Suppressor macrophage treated with lipopolysaccharide for 1 hour (primary cell): Measurements from ENCODE around the gene PERCC1.

ENCODE experiments used
- DNase-seq, 3 donors: peaks; one replicate each; pipeline ENCODE4 v3.0.0-alpha.2; 2020 to 2022

PERCC1 gene

GRCh38 chr16:1413684-1414531 lies 17.0 kb upstream of the PERCC1 start:
- DNase-seq = peak; percentile 67 to 86 (median 69)

GRCh38 chr16:1414532-1415260 lies 16.2 kb upstream of the PERCC1 start, which contains the start of gene UNKL:
TSS of gene UNKL (minus strand) at chr16:1414704. CDS start at chr16:1414691, 13 bp downstream.
- DNase-seq = peak; percentile 76 to 91 (median 78)

DNA sequence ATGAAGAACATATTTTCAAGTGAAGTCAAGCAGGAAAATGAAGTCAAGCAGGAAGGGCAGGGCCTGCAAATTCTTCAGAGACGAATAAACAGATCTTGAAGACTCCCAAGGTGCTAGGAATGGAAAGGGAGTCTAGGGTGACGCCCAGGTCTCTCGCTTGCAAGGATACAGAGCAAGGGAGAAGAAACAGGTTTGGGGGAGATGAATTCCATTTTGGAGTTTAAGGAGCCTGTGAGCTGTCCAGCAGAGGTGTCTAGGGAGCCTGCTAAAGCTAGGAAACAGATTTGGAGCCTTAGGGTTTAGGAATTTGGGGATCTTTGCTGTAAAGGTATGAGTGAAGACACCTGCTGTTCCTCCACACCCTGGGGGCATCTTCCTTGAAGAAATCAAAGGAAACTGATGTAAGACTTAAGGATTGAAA lies 14.3 kb upstream of the PERCC1 start:
- DNase-seq = no peak

- no peak for DNase-seq
Measured at GRCh38 chr16:1420111-1420539, 10.8 kb upstream of the PERCC1 start.

DNA sequence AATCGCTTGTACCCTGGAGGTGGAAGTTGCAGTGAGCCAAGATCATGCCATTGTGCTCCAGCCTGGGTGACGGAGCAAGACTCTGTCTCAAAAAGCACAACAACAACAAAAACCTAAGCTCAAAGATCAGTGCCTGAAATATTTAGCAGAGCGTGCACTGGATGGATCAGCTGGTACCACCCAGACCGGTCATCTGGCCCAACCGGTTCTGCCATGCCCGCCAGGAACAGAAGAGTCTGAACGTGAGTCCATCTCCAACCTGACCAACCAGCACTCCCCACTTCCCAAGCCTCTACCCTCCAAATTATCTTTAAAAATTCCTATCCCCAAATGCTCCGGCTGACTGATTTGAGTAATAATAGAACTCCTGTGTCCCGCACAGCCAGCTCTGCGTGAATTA lies 8.8 kb upstream of the PERCC1 start:
- no peak for DNase-seq

DNA sequence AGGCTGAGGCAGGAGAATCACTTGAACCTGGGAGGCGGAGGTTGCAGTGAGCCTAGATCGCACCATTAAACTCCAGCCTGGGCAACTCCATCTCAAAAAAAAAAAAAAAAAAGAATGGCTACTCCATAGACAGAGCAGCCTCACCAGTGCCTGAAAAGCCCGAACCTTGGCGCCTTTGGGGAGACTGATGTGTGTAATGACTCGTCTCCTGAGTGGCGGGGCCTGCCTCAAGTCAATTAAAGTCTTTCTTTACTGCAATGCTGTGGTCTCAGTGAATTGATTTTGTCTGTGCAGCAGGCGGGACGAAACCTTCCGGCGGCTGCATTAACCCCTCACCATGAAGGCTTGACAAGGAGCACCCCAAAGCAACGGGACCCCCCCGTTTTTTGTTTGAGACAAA lies 6.8 kb upstream of the PERCC1 start:
- no peak for DNase-seq

DNA sequence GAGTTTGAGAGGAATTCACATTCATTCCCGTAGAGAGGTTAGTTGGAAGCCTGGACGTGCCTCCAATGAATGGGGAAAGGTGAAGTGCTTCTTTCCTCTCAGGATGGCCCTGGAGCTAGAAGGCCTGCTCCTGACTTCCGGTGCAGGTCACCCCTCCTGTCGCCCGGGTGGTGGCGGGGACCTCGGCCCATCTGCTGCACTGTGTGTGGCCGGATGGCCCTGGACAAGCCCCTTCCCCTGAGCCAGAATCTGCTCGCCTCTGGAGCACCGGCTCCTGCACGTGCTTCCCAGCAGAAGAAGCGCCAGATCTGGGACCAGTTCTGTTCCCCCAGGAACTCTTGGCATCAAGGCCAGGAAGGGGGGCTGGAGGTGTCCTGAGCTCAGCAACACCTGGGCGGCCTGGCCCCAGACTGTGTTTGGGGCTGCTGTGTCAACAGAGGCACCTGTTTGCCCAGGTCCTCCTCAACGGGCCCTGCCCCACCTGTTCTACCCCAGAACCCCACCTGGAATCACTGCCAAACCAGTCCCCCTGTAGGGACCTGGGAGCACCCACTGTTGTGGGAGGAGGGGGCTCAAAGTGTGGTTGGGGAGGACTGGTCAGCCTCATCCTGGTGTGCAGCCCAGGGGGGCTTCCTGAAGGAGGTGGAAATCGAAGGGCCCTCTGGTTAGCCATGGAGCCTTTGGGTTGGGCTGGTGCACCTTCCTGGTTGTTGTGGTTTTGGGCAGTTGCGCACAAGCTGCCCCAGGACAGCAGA lies 5.1 kb upstream of the PERCC1 start:
- no peak for DNase-seq

DNA sequence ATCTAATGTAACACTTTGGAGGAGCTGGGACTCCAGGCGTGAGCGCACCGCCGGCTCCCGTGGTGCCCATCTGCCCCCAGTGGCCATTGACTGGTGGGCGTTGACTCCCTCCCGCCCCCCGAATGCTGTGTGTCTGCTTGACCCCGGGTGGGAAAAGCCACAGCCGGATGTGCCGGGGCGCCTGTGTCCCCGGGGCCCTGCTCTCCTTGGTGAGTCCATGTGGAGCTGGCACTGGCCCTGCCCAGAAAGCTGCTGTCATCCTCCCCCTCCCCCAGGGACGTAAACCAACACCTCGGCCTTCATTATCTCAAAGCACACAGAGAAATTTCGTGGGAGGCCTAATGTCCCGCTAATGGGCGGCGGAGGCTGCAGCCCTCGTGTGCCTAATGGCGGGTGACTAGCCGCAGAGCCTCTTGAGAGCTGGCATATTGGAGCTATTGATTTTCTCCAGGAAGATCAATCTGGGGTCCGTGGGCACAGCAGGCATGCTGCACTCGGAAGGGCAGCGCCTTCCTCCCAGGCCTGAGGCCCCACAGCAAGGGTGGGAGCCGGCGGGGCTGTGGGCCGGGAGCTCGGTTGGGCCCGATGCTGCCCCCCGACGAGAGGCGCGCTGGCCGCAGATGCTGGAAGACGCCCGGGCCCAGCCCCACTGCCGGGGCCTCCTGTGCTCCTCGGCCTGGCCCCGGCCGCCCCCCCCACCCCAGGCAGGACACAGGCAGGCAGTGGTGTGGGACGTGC lies 4.0 kb upstream of the PERCC1 start:
- no peak for DNase-seq

DNA sequence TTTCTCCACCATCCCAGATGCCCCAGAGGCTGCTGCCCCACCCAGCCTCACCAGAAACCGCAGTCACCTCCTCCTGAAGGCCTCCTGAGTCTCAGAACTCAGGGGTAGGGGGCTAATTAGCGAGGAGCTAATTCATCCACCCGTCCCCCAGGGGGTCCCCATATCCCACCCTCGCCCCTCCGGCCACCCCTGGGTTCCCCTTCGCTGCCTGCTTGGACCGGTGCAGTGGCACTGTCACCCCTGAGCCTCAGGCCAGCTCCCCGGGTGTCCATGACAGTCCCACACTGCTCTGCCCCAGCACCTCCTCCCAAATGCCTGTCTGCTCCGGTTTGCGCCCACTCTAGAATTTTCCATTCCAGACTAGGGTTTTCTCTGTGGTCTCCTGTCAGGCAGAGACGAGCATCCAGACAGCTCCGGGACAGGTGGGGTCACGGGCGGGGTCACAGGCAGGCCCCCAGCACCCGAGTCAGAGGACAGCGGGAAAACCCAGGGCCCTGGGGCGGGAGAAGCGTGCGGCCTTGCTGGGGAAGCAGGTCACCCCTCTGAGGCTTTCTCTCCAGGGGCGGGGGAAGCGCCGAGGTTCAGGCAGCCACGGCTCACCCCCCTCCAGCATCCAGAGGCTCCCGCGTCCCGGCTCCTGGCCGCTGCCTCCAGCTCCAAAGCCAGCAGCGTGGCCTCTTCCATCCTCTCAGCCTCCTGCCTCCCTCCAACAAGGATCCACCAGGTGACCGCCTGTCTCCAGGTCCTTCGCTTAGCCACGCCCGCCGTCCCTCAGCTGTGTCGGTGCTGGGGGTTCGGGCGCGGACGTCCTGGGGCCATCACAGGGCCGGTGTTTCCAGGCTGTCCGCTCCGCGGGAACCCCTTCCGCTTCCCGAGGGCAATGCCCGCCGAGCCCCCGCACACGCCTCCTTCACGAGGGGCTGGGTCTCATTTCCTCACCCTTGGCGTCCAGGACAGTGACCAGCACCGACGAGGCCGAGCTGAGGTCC lies 3.1 kb upstream of the PERCC1 start:
- no peak for DNase-seq

DNA sequence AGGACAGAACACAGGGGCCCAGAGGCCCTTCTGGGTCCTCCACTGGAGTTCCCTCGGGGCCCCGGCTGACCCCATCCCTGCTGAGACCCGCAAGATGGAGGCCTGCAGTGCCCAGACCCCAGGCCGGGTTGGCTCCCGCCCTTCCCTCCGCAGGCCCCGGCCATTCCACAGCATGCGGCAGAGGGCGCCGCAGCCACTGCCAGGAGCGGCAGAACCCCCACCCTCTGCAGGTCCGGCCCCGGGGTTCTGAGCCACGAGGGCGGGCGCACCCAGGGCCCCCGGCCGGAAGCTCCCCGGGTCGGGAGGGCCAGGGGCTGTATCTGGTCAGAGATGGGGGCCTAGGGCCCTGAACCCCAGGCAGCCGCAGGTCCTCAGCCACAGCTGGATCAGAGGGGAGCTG lies 2.4 kb upstream of the PERCC1 start:
- peak; percentile 50 to 72 (median 67) for DNase-seq

DNA sequence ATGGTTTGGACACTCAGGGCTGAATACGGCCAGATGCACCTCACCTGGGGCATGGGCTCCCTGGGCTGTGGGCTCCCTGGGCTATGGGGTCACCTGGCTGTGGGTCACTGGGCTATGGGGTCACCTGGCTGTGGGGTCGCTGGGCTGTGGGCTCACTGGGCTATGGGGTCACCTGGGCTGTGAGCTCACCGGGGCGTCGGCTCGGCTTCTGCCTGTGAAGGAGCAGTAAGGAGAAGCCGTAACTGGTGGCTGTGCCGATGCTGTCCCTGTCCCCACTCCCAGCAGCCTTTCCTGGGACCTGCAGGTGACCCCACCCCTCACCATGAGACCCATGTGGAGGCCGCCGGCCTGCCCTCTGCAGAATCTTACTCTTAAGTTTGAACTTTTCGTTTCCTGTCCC lies 1.9 kb upstream of the PERCC1 start:
- DNase-seq = no peak

- no peak for DNase-seq
Measured at GRCh38 chr16:1429631-1430030, 1.2 kb upstream of the PERCC1 start.

- DNase-seq = no peak
Measured at GRCh38 chr16:1430214-1430758, 592 bp upstream of the PERCC1 start.

DNA sequence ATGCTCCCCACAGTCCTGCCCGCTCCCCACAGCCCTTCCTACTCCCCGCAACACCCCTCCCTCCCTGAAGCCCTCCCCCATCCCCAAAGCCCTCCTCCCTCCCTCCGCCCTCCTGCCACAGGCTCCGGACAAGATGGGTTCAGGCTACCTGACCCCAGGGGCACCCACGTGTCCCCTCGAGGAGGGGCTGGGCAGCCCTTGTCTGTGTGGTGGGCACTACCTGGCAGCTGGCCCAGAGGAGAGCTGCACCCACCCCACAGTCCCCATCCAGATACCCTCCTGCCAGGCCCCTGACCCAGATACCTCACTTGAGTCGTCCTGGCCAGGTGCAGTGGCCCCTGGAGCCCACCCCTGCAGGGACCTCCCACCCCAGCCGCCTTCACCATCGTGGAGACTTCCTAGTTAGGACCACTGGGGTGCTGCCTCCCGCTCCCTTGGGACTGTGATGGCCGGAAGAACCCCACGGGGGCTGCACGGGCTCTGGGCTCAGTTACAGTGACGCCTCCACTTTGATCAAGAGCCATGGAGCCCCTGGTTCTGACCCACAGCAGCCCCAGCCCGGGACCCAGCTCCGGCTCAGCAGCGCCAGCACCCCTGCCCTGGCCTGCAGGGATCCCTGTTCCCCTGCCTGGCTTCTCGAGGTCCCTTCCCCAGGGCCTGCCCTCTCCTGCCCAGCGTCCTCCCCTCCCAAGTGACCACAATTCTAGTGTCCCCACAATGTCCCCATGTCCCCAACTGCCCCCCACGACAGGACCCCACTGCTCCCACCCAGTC lies 806 bp downstream of the PERCC1 start:
- DNase-seq = no peak

- no peak for DNase-seq
Measured at GRCh38 chr16:1432388-1433262, 1.7 kb downstream of the PERCC1 start.

- DNase-seq = no peak
Measured at GRCh38 chr16:1433263-1433560, 2.3 kb downstream of the PERCC1 start.

GRCh38 chr16:1433756-1434155 lies 2.9 kb downstream of the PERCC1 start:
- DNase-seq = no peak

DNA sequence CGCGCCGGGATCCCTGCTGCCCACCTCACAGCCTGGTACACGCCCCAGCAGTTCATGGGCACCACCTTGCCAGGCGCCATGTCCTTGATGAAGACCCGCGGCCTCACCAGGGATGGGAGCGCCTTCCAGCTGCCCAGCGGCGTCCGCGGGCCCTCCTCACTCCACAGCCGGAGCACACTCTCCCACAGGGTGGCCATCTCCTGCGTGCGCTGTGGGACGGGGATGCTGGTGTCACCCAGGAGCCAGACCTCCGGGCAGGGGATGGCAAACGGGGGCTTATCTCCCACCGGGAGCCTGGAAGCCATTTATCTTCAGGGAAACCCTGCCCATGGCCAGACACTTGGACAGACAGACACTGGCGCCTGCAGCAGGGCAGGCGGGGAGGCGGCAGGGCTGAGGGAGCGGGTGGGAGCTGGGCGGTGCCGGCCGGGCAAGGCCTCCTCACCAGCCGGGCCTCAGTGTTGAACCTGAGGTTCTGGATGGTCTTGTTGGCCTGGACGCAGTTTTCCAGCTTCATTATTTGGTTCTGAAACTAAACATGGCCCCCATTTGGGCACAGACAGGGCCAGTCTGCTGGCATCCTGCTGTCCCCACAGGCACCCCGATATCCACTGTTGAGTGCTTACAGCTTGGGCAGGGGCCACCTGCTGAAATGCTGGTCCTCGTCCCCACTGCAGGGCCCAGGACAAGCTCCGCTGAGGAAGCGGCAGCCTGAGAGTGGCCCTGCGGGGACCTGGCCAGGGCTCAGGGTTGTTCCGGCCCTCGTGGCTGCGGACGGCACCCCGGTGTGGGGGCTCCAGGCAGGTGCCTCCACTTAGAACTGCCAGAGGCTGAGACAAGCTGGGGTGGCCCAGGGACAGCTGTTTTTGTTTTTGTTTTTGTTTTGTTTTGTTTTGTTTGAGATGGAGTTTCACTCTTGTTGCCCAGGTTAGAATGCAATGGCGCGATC lies 4.0 kb downstream of the PERCC1 start:
- DNase-seq = no peak
